Peyer's patch (tissue), 4 donors: Measurements from ENCODE around the gene GLO1.

Experiments
- POLR2A ChIP-seq, 2 donors: fragments of 450-650 bp; IDR thresholded peaks; one replicate each; pipeline ENCODE4 v1.5.1; 2017; ENCODE audit warnings: antibody characterized with exemption in 2 of 2, mild to moderate bottlenecking in 2 of 2, moderate library complexity in 2 of 2
- TF ChIP-seq, protein P1 (sequence below), 6 experiments: fragments of 450-650 bp in 4 of 6; fragments of 200-600 bp in 2 of 6; sonication (generic) in 1 of 6; IDR thresholded peaks; one replicate each; pipeline ENCODE4 v1.5.1; 2017 to 2019; ENCODE audit warnings: antibody characterized with exemption in 6 of 6, mild to moderate bottlenecking in 3 of 6, moderate library complexity in 1 of 6

DNA sequence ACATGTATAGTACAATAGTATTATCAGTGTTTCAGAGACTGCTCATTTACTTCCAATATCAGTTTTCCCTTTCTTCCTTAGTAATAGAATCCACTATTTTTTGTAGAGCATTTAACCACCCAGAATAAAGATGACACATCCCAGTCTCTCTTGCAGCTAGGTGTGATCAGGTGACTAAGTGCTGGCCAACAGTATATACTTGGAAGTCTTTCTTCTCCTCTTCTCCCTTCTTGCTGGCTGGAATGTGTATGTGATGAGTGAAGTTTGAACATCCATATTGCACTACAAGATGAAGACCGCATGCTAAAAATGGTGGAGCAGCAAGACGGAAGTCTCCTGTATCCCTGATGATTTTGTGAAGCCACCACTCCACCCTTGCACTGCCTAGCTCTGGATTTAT lies 48.7 kb downstream of the GLO1 start:
- TF ChIP-seq, protein P1, sequence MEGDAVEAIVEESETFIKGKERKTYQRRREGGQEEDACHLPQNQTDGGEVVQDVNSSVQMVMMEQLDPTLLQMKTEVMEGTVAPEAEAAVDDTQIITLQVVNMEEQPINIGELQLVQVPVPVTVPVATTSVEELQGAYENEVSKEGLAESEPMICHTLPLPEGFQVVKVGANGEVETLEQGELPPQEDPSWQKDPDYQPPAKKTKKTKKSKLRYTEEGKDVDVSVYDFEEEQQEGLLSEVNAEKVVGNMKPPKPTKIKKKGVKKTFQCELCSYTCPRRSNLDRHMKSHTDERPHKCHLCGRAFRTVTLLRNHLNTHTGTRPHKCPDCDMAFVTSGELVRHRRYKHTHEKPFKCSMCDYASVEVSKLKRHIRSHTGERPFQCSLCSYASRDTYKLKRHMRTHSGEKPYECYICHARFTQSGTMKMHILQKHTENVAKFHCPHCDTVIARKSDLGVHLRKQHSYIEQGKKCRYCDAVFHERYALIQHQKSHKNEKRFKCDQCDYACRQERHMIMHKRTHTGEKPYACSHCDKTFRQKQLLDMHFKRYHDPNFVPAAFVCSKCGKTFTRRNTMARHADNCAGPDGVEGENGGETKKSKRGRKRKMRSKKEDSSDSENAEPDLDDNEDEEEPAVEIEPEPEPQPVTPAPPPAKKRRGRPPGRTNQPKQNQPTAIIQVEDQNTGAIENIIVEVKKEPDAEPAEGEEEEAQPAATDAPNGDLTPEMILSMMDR (IDR thresholded peaks at IDR 0.05): no peak
- no peak for TF ChIP-seq POLR2A (IDR thresholded peaks at IDR 0.05)
